HepG2 (cell line): ENCODE results near the gene PRKD2. TPM values are rescaled to one million over a fixed set of nuclear protein-coding genes. Genes with fewer than 3 reads are reported as not detected.

ENCODE experiments used
- ADNP ChIP-seq: sonication (generic); formaldehyde crosslinking; IDR thresholded peaks from 2 replicates; pipeline ENCODE4 v1.4.0; 2020; ENCODE audit warnings: missing genetic modification reagents
- ETV5 ChIP-seq: IDR thresholded peaks from 2 replicates; pipeline ENCODE4 v1.6.1; 2018; ENCODE audit warnings: missing biosample characterization, missing genetic modification reagents, inconsistent platforms, borderline replicate concordance
- JDP2 ChIP-seq: sonication (generic); formaldehyde crosslinking; IDR thresholded peaks from 2 replicates; pipeline ENCODE4 v1.8.1; 2022; ENCODE audit warnings: missing genetic modification reagents, borderline replicate concordance
- KLF16 ChIP-seq, 2 experiments: sonication (generic) in 1 of 2; formaldehyde crosslinking in 1 of 2; IDR thresholded peaks; 2 replicates each; pipeline versions ENCODE4 v1.6.1 to v1.8.0; 2016 to 2023; ENCODE audit warnings: missing genetic modification reagents in 2 of 2, missing compliant biosample characterization in 1 of 2
- NRL ChIP-seq: sonication (generic); formaldehyde crosslinking; IDR thresholded peaks from 2 replicates; pipeline ENCODE4 v1.5.0; 2020; ENCODE audit warnings: missing genetic modification reagents, mild to moderate bottlenecking, moderate library complexity, borderline replicate concordance
- PRPF4 ChIP-seq: fragments of 200-400 bp; formaldehyde crosslinking; IDR thresholded peaks from 2 replicates; pipeline ENCODE4 v1.6.1; 2016; ENCODE audit warnings: low read length, low read depth; ENCODE audit not compliant: poor library complexity, severe bottlenecking
- SAP130 ChIP-seq: IDR thresholded peaks from 2 replicates; pipeline ENCODE4 v1.6.1; 2016; ENCODE audit warnings: low read depth
- SP1 ChIP-seq, 2 experiments: fragments of 450-650 bp in 1 of 2; sonication (generic) in 1 of 2; formaldehyde crosslinking in 1 of 2; IDR thresholded peaks; 2 replicates each; pipeline versions ENCODE4 v1.4.0 to v1.6.1; 2016 to 2020; ENCODE audit warnings: missing genetic modification reagents in 1 of 2
- SP2 ChIP-seq: sonication (generic); formaldehyde crosslinking; IDR thresholded peaks from 2 replicates; pipeline ENCODE4 v1.5.1; 2020; ENCODE audit warnings: mild to moderate bottlenecking, missing genetic modification reagents
- TAF1 ChIP-seq: sonication (generic); formaldehyde crosslinking; IDR thresholded peaks from 2 replicates; pipeline ENCODE4 v1.4.0; 2020; ENCODE audit warnings: missing genetic modification reagents
- TBX2 ChIP-seq: sonication (generic); formaldehyde crosslinking; IDR thresholded peaks from 2 replicates; pipeline ENCODE4 v1.5.0; 2020; ENCODE audit warnings: missing genetic modification reagents, mild to moderate bottlenecking, borderline replicate concordance
- ZFY ChIP-seq: sonication (generic); formaldehyde crosslinking; IDR thresholded peaks from 2 replicates; pipeline ENCODE4 v1.4.0; 2020; ENCODE audit warnings: missing genetic modification reagents
- ZNF564 ChIP-seq: sonication (generic); formaldehyde crosslinking; IDR thresholded peaks from 2 replicates; pipeline ENCODE4 v1.8.1; 2023; ENCODE audit warnings: mild to moderate bottlenecking, missing genetic modification reagents
- ZNF629 ChIP-seq: sonication (generic); formaldehyde crosslinking; conservative IDR thresholded peaks from 2 replicates; pipeline ENCODE4 v1.5.0; 2020; ENCODE audit warnings: missing genetic modification reagents
- ZNF639 ChIP-seq: conservative IDR thresholded peaks from 2 replicates; pipeline ENCODE4 v1.6.1; 2018; ENCODE audit warnings: missing genetic modification reagents
- ZNF737 ChIP-seq: sonication (generic); formaldehyde crosslinking; IDR thresholded peaks from 2 replicates; pipeline ENCODE4 v1.5.0; 2020; ENCODE audit warnings: missing genetic modification reagents, mild to moderate bottlenecking, borderline replicate concordance
- polyA plus RNA-seq, 8 experiments: library from polyadenylated mRNA; depleted of rRNA in 3 of 8; stranded (reverse) in 7 of 8; unstranded in 1 of 8; fragments of >200 nt; fragmentation: Illumina TruSeq in 4 of 8; extraction: Trizol in 4 of 8; gene quantifications; 2 replicates each; pipeline versions ENCODE4 v1.2.1 to v1.2.3, GENCODE V29; 2011 to 2016; ENCODE audit warnings: low read depth in 4 of 8, missing spikeins in 1 of 8, mixed read lengths in 1 of 8; ENCODE audit not compliant: insufficient read depth in 1 of 8
- total RNA-seq, 5 experiments: library from RNA; depleted of rRNA; stranded (reverse); fragments of >200 nt; fragmentation: Illumina TruSeq; extraction: Trizol; gene quantifications; 2 replicates each; pipeline ENCODE4 v1.2.3, GENCODE V29; 2016; ENCODE audit warnings: low read depth in 1 of 5
- TF ChIP-seq, protein P1 (sequence below): IDR thresholded peaks from 2 replicates; pipeline ENCODE4 v1.6.1; 2016; ENCODE audit warnings: low read depth, borderline replicate concordance
- TF ChIP-seq, protein P2 (sequence below): IDR thresholded peaks from 2 replicates; pipeline ENCODE4 v1.6.1; 2016; ENCODE audit warnings: control low read depth
- TF ChIP-seq, protein P3 (sequence below): sonication (generic); formaldehyde crosslinking; IDR thresholded peaks from 2 replicates; pipeline ENCODE4 v1.4.0; 2020; ENCODE audit warnings: missing genetic modification reagents
- TF ChIP-seq, protein P4 (sequence below): sonication (generic); formaldehyde crosslinking; IDR thresholded peaks from 2 replicates; pipeline ENCODE4 v1.8.1; 2023; ENCODE audit warnings: missing genetic modification reagents, inconsistent platforms, borderline replicate concordance

The PRKD2 gene
- total and polyA plus RNA-seq, 2 of the 13 experiments (the other 11 are each of a cell fraction or from before 2014, with no cell fraction given) = 6.7 to 7.3 TPM

DNA sequence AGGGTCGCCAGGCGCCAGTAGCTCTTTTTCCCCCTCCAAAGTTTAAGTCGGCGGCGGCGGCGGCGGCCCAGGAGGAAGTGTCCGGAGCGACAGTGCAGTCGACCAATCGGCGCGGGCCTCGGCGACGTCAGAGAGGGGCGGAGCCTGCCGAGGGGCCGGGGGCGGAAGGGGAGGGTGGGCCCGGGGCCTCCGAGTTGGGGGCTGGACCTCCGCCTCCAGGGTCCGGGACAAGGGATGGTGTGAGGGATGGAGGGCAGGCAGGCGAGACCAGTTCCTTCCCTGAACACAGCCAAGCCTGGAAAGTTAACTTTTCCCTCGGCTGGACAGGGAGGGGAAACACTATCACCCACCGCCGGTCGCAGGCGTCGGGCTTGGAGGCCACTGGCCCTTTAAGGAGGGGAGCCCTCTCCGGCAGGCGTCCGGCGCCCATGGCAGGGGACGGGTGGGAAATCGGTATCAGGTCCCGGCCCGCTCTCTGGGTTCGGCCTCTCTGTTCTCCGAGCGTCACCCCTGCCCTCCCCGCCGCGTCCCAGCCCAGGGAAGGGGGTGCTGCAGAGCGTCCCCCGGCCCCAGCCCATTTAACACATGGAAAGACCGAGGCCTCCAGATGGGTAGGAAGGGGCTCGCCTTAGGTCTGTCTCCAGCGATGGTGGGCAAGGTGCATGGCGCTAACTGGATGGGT is at the start of gene PRKD2 (continued):
- TF ChIP-seq, protein P1, sequence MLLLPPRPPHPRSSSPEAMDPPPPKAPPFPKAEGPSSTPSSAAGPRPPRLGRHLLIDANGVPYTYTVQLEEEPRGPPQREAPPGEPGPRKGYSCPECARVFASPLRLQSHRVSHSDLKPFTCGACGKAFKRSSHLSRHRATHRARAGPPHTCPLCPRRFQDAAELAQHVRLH (CRISPR knock-in tag) = peak; percentile 78; the same call in 1 of the 2 replicates
- TF ChIP-seq ZNF629 (peak; percentile 92), SAP130 (CRISPR knock-in tag) (peak; percentile 50), ZNF639 (CRISPR knock-in tag) (no peak), TBX2 (CRISPR knock-in tag) (peak; percentile 32; the same call in 1 of the 2 replicates), ZNF564 (CRISPR knock-in tag) (no peak), KLF16 (CRISPR knock-in tag; IDR thresholded peaks at IDR 0.05) (peak in 1 of 2 experiments; percentile 33; a peak in 1 of 4 replicates), SP2 (CRISPR knock-in tag) (peak; percentile 88), JDP2 (CRISPR knock-in tag) (no peak), SP1 (IDR thresholded peaks at IDR 0.05) (no peak), SP1 (CRISPR knock-in tag; IDR thresholded peaks at IDR 0.05) (peak; percentile 75), ADNP (peak; percentile 42; the same call in 1 of the 2 replicates), ETV5 (peak; percentile 14; the same call in 1 of the 2 replicates), TAF1 (CRISPR knock-in tag) (peak; percentile 32; the same call in 1 of the 2 replicates), PRPF4 (no peak), ZNF737 (no peak), ZFY (peak; percentile 40; the same call in 1 of the 2 replicates), NRL (0 out of 2 replicates have a peak, but pooled peaks have one; percentile 41)
- TF ChIP-seq, protein P2, sequence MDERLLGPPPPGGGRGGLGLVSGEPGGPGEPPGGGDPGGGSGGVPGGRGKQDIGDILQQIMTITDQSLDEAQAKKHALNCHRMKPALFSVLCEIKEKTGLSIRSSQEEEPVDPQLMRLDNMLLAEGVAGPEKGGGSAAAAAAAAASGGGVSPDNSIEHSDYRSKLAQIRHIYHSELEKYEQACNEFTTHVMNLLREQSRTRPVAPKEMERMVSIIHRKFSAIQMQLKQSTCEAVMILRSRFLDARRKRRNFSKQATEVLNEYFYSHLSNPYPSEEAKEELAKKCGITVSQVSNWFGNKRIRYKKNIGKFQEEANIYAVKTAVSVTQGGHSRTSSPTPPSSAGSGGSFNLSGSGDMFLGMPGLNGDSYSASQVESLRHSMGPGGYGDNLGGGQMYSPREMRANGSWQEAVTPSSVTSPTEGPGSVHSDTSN = peak; percentile 89
- TF ChIP-seq, protein P3, sequence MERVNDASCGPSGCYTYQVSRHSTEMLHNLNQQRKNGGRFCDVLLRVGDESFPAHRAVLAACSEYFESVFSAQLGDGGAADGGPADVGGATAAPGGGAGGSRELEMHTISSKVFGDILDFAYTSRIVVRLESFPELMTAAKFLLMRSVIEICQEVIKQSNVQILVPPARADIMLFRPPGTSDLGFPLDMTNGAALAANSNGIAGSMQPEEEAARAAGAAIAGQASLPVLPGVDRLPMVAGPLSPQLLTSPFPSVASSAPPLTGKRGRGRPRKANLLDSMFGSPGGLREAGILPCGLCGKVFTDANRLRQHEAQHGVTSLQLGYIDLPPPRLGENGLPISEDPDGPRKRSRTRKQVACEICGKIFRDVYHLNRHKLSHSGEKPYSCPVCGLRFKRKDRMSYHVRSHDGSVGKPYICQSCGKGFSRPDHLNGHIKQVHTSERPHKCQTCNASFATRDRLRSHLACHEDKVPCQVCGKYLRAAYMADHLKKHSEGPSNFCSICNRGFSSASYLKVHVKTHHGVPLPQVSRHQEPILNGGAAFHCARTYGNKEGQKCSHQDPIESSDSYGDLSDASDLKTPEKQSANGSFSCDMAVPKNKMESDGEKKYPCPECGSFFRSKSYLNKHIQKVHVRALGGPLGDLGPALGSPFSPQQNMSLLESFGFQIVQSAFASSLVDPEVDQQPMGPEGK (CRISPR knock-in tag) = peak; percentile 59; the same call in 1 of the 2 replicates
- TF ChIP-seq, protein P4, sequence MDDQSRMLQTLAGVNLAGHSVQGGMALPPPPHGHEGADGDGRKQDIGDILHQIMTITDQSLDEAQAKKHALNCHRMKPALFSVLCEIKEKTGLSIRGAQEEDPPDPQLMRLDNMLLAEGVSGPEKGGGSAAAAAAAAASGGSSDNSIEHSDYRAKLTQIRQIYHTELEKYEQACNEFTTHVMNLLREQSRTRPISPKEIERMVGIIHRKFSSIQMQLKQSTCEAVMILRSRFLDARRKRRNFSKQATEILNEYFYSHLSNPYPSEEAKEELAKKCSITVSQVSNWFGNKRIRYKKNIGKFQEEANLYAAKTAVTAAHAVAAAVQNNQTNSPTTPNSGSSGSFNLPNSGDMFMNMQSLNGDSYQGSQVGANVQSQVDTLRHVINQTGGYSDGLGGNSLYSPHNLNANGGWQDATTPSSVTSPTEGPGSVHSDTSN (CRISPR knock-in tag) = peak; percentile 61; the same call in 1 of the 2 replicates
